NCI-H748 (cell line): ENCODE measurements around the gene XRCC6.
A peak's percentile ranks its signal among the peaks of the same experiment; 100 is the strongest.
"Not testable (repeated sequence)": the region's sequence is repeated elsewhere in the genome, so short reads cannot be mapped to it uniquely, and the experiment has no call there.

ENCODE experiments used
- DNase-seq: peaks from one replicate; lab custom pipeline; 2025; ENCODE audit not compliant: unreplicated experiment; lab: John Stamatoyannopoulos, UW

XRCC6 gene

DNA sequence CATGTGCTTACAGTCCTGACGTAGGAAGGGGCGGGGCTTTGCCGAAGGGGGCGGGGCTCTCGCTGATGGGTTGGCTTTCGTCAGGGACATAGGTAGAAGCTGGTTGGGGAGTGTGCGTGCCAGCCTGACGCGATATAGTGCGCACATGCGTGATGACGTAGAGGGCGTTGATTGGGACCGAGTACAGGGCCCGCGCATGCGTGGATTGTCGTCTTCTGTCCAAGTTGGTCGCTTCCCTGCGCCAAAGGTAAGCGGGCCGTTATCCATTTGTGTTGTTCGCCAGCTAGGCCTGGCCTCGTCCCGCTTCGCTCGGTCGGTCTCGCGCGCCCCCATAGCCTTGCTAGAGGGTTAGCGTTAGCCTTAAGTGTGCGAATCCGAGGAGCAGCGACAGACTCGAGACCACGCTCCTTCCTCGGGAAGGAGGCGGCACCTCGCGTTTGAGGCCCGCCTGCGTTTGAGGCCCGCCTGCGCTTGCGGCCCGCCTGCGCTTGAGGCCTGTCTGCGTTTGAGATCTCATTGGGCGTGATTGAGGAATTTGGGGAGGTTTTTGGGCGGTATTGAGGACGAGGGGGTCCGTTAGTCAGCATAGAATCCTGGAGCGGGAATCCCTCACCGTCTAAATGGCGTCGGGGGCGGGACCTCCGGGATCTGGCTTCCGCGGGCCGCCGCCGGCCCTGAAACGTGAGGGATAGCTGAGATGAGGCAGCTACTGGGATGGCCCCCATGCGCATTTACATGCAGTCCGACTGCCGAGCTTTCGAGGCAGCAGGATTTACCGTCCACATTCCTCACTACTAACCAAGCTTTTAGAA is at the start of gene XRCC6:
Gene XRCC6 (plus strand): TSS at position 197 of the 812 bp plus-strand sequence. CDS start 710 bp downstream, outside the sequence.
- DNase-seq = peak; percentile 99

DNA sequence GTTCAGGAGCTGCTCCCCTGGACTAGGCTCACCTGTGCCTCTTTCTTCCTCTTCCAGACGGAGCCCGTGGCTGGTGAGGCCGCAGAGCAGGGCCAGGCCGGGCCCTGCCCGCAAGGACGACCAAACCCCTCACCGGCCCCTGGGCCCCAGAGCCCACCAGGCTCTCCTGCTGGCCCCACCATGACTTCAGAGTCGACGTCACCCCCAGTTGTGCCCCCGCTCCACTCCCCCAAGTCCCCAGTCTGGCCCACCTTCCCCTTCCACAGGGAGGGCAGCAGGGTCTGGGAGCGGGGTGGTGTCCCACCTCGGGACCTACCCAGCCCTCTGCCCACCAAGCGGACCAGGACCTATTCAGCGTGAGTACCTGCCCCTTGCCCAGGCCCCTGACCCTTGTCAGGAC is 49.3 kb upstream of the XRCC6 start:
- no peak for DNase-seq

DNA sequence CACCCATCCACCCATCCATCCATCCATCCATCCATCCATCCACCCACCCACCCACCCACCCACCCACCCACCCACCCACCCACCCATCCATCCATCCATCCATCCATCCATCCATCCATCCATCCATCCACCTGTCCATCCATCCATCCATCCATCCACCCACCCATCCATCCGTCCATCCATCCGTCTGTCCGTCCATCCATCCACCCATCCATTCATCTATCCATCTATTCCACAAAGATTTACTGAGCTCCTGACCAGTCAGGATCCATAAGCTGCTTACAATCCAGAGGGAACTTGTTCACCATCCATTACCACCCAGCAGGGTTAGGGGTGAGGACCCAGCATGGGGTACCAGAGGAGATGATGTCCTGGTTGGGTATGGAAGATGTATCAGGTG is 48.8 kb upstream of the XRCC6 start:
- DNase-seq = not testable (repeated sequence)

DNA sequence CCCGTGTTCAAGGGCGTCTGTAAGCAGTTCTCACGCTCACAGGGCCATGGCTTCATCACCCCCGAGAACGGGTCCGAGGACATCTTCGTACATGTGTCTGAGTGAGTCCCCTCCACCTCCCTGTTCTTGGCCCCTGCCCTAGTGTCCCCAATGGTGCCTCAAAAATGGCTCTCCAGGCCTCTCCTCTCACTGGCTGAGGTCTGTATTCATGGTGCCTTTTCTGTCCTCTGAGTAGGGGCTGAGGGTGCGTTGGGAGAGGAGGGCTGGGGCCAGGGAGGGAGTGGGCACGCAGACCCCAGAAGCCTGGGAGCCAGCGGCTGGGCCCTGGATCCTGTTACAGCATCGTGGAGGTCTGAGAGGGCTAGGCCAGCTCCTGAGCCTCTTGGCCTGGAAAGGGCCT is 47.4 kb upstream of the XRCC6 start:
- no peak for DNase-seq

DNA sequence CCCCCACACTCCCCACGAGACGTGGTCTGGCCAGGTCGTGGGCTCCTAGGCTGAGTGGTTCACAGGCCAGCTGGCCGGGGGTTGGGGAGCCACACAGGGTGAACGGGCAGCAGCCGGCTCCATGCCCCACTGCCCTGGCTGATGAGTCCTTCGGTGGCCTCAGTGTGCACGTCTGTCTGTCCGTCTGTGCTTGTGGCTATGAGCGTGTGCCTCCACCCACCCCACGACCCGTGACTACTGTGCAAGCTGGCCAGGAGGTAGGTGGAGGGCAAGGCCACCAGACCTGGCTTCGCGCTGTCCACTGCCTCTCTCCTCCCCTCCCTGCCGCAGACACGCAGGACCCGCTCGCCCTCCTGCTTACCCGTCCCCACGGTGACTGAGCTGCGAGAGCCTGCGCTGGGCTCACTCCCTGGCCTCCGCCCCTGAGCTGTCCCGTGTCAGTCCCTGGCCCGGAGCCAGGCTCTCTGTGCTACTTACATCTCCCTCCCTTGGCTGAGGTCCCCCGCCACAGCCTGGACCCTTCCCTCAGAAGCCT is 46.2 kb upstream of the XRCC6 start:
- DNase-seq = no peak

DNA sequence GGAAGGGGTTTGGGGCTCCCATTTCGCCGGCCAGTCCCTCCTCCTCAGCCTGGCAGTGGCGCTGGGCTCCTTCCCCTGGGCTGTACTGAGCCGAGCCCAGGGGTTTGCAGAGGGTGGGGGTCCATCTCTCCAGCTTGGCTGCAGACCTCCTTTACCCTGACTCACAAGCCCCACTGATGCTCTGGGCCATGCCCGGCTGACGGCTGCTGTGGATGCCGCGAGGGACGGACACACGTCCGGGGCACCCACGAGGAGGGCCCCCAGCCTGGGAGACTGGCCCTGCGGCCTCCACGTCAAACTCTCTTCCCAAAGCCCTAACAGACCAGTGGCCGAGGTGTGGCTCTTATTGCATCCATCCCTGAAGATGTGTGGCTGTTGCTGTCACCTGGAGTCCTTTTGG is 45.6 kb upstream of the XRCC6 start:
- no peak for DNase-seq

DNA sequence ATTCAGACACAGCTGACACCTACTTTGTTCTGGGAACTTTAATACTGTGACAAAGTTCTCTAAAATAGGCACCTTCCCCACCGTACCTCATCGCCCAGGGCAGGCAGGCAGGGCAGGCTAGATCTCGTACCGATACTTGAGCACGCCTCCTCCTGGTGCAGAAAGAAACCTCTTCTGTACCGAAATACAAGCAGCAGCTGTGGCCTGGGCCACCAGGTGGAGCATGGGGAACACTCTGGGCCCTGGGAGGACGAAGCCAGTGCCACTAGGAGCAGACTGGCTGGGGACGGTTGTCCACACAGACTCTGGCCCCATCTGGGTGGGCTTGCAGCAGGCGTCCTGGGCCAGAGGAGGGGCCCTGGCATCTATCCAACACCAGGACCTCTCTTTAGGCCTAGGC is 44.2 kb upstream of the XRCC6 start:
- DNase-seq = peak; percentile 38

DNA sequence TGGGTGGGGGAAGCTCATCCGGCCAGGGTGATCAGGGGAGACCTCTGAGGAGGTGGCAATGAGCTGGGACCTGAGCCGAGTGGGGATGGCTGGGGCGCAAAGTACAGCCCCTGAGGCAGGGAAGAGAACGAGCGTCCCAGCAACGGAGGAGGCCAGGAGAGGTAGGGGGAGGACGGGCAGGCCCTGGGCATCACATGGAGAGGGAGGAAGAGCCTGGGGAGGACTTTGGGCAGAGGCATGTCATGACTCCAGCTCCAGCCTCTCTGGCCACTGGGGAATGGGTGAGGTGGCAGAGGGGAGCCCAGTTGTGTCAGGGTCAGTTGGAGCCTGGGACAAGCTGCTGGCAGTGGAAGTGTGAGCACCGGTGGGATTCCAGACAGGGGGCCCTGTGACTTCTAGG is 43.0 kb upstream of the XRCC6 start:
- DNase-seq = no peak

DNA sequence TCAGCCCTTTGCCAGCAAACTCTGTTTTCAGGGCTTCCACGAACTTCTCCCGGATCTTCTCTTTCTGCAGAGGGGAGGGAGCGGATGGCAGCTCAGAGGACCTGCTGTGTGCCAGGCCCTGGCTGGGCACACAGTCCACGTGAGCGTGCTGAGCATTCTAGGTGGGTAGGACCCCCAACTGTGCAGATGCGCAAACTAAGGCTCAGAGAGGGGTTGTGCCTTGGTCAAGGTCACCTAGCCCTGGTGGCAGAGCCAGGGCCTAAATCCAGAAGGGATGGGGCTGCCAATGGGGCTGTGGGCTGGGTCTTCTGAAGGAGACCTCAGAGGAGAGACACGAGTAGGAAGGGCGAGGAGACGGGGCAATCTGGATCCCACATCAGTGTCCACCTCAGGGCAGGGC is 42.3 kb upstream of the XRCC6 start:
- DNase-seq = no peak

DNA sequence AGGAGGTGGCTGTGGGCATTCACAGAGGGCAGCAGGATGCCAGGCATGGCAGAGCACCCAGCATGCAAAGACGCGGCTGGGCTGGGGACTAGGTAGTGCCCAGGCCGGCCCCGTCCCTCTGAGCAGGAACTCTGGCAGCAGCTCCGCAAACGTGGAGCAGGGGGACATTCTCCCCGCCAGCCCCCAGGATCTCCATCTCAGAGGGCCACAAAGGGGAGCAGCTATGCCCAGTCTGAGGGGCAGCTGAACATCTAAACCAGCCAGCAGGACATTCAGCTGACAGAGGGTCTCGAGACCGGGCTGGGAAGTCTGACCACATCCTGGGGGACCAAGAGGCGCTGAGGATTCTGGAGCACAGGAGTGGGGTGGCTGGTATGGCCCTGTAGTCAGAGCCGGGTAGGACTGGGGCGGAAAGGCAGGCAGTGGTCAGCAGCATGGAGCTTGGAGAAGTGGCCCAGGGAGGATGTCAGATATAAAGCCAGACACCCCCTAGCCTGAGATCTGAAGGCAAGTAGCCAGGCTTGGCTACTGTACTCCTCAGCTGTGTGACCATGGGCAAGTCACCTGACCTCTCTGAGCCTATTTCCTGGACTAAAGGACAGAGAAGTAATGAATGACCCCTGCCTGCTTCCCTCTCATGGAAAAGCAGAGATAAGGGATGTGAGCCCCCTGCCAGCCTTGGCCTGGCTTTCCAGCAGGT is 41.6 kb upstream of the XRCC6 start:
- no peak for DNase-seq

DNA sequence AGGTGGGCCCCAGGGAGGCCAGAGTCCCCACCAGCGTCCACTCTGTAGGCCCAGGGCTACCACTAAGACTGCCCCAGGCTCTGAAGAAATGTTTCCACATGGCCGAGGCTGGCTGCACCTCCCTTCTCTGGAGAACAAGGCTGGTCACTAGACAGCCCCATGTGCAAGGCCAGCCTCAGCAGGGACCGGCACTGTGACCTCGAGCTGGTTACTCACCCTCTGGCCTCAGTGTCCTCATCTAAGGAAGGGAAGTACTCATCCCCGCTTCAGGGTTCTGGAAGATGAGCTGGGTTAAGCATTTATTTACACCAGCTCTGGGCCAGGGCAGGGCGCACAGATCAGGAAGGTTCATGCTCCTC is 41.1 kb upstream of the XRCC6 start:
- DNase-seq = no peak

DNA sequence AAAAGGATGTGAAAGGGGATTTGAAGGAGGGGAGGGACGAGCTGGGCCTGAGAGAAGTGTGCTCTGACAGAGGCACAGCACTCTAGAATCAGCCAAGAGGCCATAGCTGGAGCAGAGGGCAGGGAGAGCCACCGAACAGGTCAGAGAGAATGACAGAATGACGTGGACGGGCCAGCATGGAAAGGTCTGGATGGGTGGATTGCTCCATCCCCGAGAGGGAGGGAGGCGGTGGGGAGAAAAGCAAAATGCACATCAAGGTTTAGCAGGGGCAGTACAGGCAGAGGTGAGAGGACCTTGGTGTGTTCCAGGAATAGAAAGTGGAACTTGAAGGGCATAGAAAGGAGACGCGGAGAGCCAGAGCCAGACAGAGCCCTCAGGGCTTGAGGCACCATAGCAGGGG is 38.4 kb upstream of the XRCC6 start:
- DNase-seq = no peak

DNA sequence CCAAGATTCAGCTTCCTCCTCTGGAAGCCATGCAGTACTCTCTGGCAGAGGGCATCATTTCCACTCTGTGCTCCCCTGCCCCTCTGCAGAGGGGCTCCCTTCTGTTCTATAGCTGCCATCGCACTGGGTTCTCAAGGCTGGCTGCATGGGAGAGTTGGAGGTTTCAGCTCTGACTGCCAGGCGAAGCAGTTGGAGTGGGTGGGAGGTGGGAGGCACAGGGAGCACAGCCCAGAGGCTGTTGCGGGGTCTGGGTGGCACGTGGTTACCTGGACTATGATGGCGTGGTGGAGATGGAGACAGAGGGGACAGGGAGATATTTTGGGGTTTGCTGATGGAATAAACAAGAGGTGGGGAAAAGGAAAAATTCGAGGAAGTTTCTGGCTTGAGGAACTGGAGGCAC is 36.2 kb upstream of the XRCC6 start:
- DNase-seq = no peak

DNA sequence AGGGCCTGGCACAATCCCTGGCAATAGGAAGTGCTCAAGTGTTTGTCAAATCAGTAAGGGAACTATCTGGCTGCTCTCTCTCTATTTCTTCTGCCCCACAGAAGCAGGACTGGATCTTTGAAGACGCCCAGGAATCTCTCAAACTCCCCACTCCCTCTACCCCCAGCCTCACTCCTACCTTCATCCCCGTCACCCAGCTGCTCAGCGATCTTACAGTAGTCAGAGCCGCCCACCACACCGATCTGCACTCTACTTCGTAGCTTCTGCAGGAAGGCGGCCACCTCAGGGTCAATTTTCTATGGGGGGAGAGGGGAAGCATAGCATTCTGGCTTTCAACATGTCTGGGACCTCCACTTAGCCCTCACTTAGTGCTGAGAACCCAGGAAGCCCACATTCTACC is 35.2 kb upstream of the XRCC6 start:
- DNase-seq = no peak

DNA sequence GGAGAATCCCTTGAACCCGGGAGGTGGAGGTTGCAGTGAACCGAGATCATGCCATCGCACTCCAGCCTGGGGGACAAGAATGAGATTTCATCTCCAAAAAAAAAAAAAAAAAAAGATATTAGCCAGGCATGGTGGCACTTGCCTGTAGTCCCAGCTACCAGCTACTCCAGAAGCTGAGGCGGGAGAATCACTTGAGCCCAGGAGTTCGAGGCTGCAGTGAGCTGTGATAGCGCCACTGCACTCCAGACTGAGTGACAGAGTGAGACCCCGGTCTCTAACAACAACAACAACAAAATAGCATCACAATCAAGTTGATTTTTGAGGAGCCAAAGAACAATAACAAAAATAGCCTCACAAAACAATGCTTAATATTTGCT is 33.8 kb upstream of the XRCC6 start:
- no peak for DNase-seq

DNA sequence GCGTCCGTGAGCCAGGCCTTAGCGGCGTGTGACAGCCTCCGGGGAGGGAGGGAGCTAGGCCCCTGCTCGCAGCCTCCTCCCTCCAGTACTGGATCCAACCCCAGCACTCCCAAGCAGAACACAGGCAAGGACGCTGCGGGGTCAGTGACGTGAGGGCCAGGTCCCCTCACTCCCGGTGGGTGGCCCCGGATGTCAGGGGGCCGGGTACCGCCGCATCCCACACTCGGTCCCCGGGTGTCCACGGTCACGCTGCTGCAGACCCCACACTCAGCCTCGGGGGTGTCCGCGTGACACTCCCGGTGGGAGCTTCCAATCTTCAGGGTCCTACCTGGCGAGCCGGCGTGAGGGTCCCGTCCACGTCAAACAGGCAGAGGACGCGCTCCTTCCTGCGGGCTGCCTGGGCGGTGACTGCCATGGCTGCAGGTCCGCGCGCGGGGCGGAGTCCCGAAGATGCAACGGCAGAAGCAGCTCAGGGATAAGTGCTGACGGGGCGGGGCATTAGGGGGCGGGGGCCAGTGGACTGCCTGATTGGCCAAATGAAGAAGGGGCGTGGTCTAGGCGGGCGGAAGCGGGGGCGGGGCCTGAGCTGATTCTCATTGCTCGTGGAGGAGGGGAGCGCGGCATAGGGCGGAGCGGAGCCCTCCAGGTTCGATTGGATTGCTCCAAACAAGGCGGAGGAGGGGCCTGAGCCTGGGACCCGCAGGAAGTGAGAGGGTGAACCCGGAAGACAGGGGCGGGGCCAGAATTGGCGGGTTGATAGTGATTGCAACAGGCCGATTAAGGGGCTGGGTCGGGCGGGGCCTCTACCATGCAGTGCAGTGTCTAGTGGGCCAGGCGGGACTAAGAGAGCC is 31.5 kb upstream of the XRCC6 start, which contains the start of gene PMM1:
Gene PMM1 (minus strand): TSS at position 450 of the 851 bp plus-strand sequence. CDS start 35 bp downstream, at position 415.
- DNase-seq = peak; percentile 100

DNA sequence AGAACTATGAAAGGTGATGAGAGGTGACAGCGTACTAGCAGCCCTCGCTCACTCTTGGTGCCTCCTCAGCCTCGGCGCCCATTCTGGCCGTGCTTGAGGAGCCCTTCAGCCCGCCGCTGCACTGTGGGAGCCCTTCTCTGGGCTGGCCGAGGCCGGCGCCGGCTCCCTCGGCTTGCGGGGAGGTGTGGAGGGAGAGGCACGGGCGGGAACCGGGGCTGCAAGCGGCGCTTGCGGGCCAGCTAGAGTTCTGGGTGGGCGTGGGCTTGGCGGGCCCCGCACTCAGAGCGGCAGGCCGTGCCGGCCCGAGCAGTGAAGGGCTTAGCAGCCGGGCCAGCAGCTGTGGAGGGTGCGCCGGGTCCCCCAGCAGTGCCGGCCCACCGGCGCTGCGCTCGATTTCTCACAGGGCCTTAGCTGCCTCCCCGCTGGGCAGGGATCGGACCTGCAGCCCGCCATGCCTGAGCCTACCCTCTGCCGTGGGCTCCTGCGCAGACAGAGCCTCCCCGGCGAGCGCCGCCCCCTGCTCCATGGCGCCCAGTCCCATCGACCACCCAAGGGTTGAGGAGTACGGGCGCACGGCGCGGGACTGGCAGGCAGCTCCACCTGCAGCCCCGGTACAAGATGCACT is 27.6 kb upstream of the XRCC6 start:
- DNase-seq = not testable (repeated sequence)

DNA sequence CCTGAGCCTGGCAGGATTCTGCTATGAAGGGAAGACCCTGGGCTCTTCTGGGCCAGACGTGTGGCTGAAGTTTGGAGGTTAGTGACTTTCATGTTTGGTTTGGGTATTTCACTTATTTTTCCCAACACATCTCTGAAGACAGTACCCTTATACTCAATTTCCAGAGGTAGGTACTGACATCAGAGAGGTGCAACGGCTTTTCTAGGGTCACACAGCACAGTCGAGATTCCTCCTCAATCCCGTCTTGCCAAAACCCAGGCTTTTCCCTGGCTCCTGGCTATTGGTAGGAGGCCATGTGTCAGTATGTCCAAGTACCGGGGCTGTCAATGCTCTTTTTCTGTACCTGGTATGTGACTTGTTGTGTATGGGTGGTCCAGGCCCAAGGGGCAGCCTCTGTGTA is 25.4 kb upstream of the XRCC6 start:
- DNase-seq = no peak

DNA sequence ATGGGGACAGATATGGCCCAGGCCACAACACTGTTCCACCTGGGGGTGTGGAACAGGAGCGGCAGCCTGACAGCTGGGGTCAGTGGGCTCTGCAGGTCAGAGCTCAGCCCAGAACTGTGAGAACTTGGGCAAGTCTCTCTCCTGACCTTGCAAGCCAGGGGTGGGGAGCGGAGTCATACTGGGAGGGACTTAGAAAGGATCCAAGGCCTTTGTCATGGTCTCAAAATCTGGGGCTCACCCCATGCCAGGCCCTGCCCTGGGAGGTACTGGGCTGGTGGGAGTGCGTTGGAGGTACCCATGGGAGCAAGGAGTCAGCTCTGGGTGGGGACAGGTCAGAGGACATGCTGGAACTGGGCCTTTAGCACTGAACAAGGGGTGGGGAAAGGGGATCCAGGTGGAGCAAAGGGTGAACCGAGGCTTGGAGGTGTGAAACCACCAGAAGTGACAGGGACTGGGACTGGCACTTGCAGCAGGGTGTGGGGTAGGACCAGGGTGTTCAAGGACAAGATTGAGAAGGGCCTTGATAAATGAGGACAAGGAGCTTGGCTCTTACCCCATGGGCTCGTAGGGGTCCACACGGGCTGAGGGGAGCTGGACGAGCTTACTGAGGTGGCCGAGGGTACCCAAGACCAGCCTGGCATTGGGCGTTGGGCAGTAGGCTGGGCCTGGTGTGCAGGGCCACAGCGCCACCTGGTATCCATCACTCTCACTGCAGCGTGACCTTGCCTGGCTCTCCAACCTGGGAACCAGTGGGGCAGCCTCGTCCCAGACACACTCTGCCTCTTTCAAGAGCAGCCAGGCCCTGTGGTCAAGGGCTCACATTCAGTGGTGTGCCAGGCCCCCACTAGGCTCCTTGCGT is 24.1 kb upstream of the XRCC6 start:
- peak; percentile 61 for DNase-seq

DNA sequence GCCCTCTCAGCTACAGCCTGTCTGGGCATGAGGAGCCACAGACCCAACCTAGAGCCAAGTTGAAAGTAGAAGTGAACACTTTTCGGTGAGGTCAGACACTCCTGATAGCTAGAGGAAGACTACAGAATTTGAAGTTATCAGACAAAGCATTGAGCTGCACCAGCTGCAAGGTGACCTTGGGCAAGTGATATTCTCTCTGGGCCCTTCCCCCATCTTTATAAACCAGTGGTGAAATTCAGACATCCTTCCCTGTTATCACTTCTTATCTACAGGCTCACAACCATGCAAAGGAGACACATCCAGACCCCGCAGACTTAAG is 23.5 kb upstream of the XRCC6 start:
- DNase-seq = no peak
